ENCODE results near the gene IFNA17.
A peak's percentile ranks its signal among the peaks of the same experiment; 100 is the strongest.
"Not testable (repeated sequence)": the region's sequence is repeated elsewhere in the genome, so short reads cannot be mapped to it uniquely, and the experiment has no call there.

The IFNA17 gene

GRCh38 chr9:21228122-21228521 is at the start of gene IFNA17:
Gene IFNA17 (minus strand): TSS chr9:21228222. CDS start chr9:21228173, 49 bp downstream.
- no peak for DNase-seq (ENCODE audit: low spot score)

DNA sequence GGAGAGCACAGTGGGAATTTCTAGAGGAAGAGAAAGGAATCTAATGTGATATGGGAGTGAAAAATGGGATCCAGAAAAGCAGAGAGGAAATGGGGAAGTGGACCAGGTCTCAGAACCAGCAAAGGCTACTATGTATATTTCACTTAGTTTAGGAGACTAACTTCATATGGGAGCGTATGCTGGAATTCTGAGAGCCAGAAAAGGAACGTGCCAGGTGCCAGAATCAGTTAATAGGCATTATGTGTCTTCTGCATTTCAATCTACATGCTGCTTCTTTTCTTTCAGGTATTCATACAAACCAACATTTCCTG is 40.3 kb upstream of the IFNA17 start:
- DNase-seq (ENCODE audit: low spot score), result no peak

- DNase-seq (ENCODE audit: low spot score), result peak; percentile 47
These were observed 39.7 kb upstream of the IFNA17 start for GRCh38 chr9:21267485-21268346.

DNA sequence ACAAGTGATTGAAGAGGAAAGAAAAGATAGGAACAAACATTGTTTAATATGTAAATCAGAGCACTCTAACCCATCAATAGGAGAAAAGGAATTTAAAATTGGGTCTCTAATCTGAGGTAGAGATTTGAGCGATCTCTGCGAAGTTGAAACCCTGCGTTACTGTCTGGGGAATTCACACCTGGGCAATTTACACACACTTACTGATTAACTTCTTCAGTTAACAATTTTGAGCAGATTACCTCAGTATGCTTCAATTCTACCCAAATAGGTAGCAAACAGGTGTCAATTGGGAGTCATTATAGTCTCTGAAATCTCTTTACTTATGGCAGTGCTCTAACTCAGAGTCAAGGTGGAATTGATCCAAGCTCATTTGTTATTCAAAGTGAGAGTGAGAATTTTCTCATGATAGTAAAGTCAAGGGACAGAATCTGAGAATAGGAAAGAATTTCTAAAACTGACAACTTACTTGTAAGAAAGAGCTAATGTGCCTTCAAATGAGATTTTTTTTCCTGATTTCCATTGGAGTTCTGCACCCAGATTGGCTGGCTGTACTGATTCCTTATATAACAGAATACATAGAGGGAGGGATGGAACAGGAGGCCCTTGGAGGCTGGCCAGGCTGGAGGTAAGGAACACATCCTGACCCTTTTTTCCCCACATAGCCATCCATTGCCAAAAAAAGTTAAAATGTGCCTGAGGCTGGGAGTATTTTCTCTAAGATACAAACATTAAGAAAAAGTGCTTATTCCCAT is 38.9 kb upstream of the IFNA17 start:
- peak; percentile 61 for DNase-seq (ENCODE audit: low spot score)

- no peak for DNase-seq (ENCODE audit: low spot score)
These were observed 37.6 kb upstream of the IFNA17 start for GRCh38 chr9:21265421-21266189.

DNA sequence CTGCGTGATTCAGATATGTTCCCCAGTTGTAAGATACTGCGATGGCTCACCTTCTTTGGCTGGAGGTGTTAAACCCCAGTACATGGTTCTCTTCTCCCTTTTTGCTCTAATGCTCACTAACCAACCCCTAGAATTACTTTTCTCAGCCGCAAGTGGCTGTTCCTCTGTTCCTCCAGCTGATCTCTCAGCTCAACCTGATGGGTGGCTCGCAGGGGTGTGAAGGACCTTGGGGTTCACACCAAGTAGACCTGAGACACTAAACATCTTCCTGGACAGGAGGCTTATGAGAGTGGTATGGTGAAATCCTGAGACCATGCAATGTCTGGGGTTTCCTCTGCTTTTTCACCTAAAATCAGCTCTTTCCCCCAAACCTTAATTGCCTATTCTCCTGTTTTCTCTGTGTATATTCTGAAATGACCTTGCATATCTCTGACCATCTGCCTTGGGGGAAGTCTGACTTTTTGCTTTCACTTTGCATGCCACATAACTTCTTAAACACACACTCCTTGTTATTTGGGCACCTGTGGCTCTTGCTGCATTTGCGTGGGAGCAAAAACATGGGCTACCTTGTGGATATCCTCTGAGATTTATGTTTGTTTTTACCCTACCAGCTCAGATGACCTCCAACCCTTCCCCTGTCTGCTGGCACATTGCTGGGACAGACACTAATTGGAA is 27.7 kb upstream of the IFNA17 start:
- DNase-seq (ENCODE audit: low spot score), result no peak

DNA sequence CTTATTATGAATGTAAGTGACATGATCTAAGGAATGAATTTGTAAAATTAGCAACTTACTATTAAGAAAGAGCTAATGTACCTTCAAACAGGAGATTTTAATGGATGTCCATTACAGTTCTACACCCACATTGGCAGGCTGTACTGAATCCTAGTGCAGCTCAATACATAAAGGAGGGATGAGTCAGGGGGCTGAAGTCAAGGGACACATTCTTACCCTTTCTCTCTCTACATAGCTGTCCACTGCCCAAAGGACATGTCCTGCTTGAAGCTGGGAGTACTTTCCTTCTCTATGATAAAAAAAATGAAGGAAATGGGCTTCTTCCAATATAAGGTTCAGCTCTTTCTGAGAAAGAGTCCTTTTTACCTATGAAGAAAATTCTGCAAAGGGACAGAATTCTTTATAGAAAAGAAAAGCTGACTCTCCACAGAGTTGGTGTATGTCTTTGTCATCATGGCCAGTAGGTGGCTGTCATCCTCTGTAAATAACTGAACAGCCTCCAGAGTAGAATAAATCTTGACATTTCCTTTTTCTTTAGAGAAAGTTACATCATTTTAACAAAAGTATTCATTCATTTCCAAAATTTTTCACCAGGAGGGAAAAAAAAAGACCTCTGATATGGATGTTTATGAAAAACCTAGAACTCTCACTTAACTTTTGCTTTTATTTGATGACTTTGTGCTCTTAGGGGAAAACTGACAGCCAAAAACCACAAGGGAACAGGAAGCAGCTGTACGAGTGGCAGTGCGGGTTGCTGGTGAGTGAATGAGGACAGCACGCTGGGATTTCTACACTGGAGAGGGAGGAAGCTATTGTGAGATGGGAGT is 24.9 kb upstream of the IFNA17 start:
- peak; percentile 32 for DNase-seq (ENCODE audit: low spot score)

DNA sequence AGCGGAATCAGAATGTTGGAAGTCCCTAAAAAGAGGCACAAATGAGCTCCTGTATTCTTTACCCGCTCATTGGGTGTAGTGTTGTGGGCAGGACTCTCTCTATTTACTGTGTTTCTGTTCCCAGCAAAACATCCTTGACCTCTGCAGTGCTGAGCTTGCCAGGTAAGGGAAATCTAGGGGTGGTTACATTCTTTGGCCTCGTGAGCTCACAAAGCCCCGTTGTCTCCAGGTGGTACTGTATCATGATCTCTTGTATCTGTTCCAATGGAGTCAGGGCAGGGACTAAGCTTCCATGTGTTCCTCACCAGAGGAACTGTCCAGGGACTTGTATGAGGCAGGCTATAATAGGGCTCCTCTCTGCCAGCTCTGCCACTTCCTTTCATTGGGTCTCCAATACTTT is 23.6 kb upstream of the IFNA17 start:
- no peak for DNase-seq (ENCODE audit: low spot score)

DNA sequence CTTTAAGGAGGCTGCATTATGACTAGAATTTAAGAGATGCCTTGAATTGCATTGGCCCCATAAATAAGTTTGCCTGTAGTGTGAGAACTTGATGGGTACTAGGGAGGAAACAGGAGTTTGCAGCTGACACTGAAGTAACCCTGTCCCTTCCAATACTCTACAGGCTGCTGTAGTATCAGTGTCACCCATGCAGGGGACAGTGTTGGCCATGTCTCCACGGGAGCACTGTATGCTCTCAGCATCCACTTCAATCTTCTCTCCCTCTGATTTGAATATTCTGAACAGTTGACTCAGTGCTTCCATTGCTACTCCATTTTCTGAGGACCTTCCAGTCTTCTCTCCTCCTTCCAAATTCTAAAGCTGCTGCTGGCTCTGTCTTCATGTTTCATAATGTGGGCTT is 23.2 kb upstream of the IFNA17 start:
- no peak for DNase-seq (ENCODE audit: low spot score)

GRCh38 chr9:21244836-21245235 is 16.8 kb upstream of the IFNA17 start:
- DNase-seq (ENCODE audit: low spot score), result no peak

DNA sequence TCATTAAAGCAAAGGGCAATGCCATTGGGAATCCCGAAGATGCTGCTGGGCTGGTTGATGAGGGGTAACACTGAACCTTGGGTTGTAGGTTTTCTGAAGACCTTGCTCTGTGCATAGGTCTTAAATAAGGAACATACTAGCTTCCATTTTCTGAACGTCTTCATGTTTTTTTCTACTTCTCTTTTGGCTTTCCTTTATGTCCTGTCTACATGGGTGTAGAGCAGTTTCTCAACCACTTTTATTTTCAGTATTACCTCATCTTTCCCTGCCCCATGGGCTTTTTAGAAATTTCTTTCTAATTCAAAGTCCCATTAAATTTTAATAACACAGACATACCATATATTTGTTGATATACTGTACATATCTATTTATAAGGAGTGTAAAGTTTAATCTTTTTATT is 11.9 kb upstream of the IFNA17 start, which contains the start of gene IFNA14:
TSS of gene IFNA14 (minus strand) at position 95 of the 400 bp plus-strand sequence. CDS start at position 25, 70 bp downstream.
- DNase-seq (ENCODE audit: low spot score), result no peak

- DNase-seq (ENCODE audit: low spot score), result not testable (repeated sequence)
These were observed 8.3 kb upstream of the IFNA17 start for GRCh38 chr9:21236360-21236714.

DNA sequence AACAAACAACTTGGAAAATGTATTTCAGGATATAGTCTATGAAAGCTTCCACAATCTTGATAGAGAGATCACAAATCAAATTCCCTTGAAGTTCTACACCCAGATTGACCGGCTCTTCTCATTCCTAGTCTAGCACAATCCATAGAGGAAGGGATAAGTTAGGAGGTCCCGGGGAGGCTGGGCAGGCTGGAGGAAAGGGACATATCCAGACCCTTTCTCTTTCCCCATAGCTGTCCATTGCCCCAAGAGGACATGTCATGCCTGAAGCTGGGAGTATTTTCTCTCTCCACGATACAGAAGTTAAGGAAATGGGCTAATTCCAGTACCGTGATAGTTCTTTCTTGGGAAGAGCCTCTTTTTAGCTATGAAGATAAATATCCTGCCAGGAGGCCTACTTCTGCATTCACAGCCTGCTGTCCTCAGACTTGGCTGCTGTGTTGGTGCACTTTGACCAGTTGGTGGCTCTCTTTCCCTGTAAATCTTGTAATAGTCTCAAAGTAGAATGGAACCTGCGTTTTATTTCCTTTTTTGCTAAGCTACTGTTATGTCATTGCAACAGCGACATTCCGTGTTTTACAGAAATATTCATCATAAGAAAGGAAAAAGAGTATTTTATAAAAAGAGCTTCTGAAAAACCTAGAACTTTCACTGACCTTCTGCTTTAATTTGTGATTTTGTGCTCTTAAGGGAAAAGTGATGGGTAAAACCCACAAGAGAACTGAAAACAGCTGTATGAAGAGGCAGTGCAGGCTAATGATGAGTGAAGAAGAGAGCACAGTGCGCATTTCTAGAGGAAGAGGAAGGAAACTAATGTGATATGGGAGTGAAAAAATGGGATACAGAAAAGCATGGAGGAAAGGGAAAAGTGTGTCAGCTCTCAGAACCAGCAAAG is 7.7 kb upstream of the IFNA17 start:
- peak; percentile 48 for DNase-seq (ENCODE audit: low spot score)

DNA sequence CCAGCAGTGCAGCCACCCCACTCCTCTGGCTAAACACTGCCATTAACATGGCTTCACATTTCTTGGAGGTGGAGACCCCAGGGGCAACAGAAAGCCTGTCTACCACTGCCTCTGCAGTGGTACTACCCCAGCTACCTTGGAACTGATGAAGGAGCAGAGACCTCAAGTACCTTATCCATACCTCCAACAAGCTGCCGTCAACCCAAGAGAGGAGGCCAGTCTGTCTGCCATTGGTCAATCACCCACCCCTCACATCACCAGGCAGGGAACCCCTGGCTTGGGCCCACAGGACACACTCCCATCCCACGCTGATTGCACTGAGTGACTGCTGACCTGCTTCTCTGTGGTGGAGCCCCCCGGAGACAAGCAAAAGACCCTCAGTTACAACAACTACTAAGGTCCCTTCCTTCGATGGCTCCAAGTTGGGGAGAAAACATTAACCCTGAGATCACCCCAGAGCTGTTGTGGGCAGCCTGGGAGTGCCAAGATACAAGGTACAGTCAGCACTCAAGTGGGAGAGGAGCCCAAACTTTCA is 6.2 kb upstream of the IFNA17 start:
- DNase-seq (ENCODE audit: low spot score), result no peak

DNA sequence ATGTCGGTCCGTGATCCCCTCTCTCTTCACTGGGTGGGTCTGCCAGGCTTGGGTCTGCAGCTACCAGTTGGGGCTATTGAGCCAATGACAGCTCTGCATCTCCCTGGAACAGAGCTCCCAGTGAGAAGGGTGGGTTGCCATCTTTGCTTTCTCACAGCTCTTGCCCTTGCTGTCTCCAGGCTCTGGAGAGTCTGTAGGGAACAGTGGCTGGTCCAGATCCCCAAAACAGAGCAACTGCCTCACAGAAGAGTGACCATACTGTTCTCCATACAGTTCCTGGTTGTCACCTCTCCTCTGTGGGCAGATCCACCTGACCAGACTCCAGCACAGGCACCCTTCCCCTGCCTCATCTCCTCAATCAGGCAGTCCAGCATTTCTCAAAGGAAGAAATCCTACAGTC is 5.2 kb upstream of the IFNA17 start:
- no peak for DNase-seq (ENCODE audit: low spot score)

DNA sequence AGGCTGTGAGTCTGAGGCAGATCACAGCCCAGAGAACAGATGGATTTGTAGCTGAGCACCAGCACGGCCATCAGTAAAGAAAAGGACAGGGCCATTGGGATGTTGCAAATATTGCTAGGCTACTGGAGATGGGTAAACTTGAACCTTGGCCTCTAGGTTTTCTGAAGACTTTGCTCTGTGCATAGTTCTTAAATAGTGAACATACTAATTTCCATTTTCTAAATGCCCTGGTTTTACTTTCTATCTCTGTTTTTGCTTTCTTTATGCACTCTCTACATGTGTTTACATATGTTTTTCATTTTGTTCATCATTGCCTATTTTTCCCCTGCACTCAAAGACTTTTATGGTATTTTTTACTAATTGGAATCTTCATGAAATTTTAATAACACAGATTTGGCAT is 10.8 kb downstream of the IFNA17 start, which contains the start of gene IFNA16:
TSS of gene IFNA16 (minus strand) at position 101 of the 400 bp plus-strand sequence. CDS start at position 95, 6 bp downstream.
- not testable (repeated sequence) for DNase-seq (ENCODE audit: low spot score)

DNA sequence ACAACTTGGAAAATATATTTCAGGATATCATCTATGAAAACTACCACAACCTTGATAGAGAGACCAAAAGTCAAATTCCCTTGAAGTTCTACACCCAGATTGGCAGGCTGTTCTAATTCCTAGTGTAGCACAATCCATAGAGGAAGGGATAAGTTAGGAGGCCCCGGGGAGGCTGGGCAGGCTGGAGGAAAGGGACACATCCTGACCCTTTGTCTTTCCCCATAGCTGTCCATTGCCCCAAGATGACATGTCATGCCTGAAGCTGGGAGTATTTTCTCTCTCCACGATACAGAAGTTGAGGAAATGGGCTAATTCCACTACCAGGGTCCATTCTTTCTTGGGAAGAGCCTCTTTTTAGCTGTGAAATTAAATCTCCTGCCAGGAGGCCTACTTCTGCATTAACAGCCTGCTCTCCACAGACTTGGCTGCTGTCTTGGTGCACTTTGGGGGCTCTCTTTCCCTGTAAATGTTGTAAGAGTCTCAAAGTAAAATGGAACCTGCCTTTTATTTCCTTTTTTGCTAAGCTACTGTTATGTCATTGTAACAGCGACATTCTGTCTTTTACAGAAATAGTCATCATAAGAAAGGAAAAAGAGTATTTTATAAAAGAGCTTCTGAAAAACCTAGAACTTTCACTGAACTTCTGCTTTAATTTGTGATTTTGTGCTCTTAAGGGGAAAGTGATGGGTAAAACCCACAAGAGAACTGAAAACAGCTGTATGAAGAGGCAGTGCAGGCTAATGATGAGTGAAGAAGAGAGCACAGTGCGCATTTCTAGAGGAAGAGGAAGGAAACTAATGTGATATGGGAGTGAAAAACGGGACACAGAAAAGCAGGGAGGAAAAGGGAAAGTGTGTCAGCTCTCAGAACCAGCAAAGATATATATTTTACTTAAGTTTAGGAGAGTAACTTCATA is 14.4 kb downstream of the IFNA17 start:
- peak; percentile 1 for DNase-seq (ENCODE audit: low spot score)

DNA sequence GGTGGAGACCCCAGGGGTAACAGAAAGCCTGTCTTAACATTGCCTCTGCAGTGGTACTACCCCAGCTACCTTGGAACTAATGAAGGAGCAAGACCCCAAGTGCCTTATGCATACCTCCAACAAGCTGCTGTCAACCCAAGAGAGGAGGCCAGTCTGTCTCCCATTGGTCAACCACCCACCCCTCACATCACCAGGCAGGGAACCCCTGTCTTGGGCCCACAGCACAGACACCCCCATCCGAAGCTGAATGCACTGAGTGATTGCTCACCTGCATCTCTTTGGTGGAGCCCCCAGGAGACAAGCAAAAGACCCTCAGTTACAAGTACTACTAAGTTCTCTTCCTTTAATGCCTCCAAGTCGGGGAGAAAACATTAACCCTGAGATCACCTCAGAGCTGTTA is 15.9 kb downstream of the IFNA17 start:
- DNase-seq (ENCODE audit: low spot score), result not testable (repeated sequence)

GRCh38 chr9:21210782-21211181 is 17.2 kb downstream of the IFNA17 start:
- DNase-seq (ENCODE audit: low spot score), result not testable (repeated sequence)

Data from cerebellar cortex (tissue), 1 donor.